Duodenal mucosa (tissue), 2 donors: ENCODE data around the gene MICAL2.

ENCODE experiments used
- H3K27ac ChIP-seq: one replicate; pipeline ENCODE4 v1.7.0; 2013; ENCODE audit warnings: low read depth, low read length
- H3K27me3 ChIP-seq, 2 donors: one replicate each; pipeline ENCODE4 v1.7.0; 2013; ENCODE audit warnings: low read length in 2 of 2, control low read depth in 1 of 2; ENCODE audit not compliant: insufficient read depth in 2 of 2, control insufficient read depth in 1 of 2
- H3K36me3 ChIP-seq, 2 donors: one replicate each; pipeline ENCODE4 v1.7.0; 2013; ENCODE audit warnings: low read length in 2 of 2, control low read depth in 1 of 2; ENCODE audit not compliant: insufficient read depth in 2 of 2, control insufficient read depth in 1 of 2
- H3K4me1 ChIP-seq, 2 donors: one replicate each; pipeline ENCODE4 v1.7.0; 2013; ENCODE audit warnings: low read length in 2 of 2, control low read depth in 1 of 2; ENCODE audit not compliant: insufficient read depth in 2 of 2, control insufficient read depth in 1 of 2
- H3K4me3 ChIP-seq, 2 donors: one replicate each; pipeline ENCODE4 v1.7.0; 2013; ENCODE audit warnings: low read length in 2 of 2, low read depth in 1 of 2
- H3K9ac ChIP-seq, 2 donors: one replicate each; pipeline ENCODE4 v1.7.0; 2013; ENCODE audit warnings: low read length in 2 of 2, low read depth in 1 of 2
- H3K9me3 ChIP-seq, 2 donors: one replicate each; pipeline ENCODE4 v1.7.0; 2013; ENCODE audit warnings: low read length in 2 of 2, control low read depth in 1 of 2; ENCODE audit not compliant: control insufficient read depth in 1 of 2

The MICAL2 gene

GRCh38 chr11:12110201-12110713, at the start of gene MICAL2:
TSS of gene MICAL2 (plus strand) at chr11:12110590. CDS start at chr11:12162156, 51,566 bp downstream.
- H3K4me3 ChIP-seq: peak within 1 kb of the TSS; percentile 86 to 88
- no peaks in the 10 kb centered on the region for H3K36me3 ChIP-seq
- peak within 1 kb of the TSS; percentile 68 for H3K27ac ChIP-seq
- no peaks in the 10 kb centered on the region for H3K9me3 ChIP-seq
- no peaks in the 10 kb centered on the region for H3K27me3 ChIP-seq
- peak within 1 kb of the TSS; percentile 77 to 91 for H3K9ac ChIP-seq
- peaks cover 18 to 23% of the 10 kb centered on the region in 2 donors for H3K4me1 ChIP-seq

- no peak overlapping the region for H3K9ac ChIP-seq
- H3K27me3 ChIP-seq: no peaks in the 10 kb centered on the region
- H3K4me3 ChIP-seq: no peak overlapping the region
- no peaks in the 10 kb centered on the region for H3K36me3 ChIP-seq
- no peaks in the 10 kb centered on the region for H3K9me3 ChIP-seq
- no peak overlapping the region for H3K27ac ChIP-seq
- H3K4me1 ChIP-seq: peaks cover 4 to 6% of the 10 kb centered on the region in 2 donors
Observed at GRCh38 chr11:12061851-12062560, 48.4 kb upstream of the MICAL2 start.

- Histone ChIP-seq H3K9ac (no peak overlapping the region), H3K4me1 (peaks cover 7 to 9% of the 10 kb centered on the region in 2 donors), H3K9me3 (no peaks in the 10 kb centered on the region), H3K27me3 (no peaks in the 10 kb centered on the region), H3K27ac (no peak overlapping the region), H3K4me3 (no peak overlapping the region), H3K36me3 (no peaks in the 10 kb centered on the region)
Observed at GRCh38 chr11:12063251-12063650, 47.1 kb upstream of the MICAL2 start.

GRCh38 chr11:12064136-12064953, 46.0 kb upstream of the MICAL2 start:
- Histone ChIP-seq H3K27me3 (no peaks in the 10 kb centered on the region), H3K27ac (no peak overlapping the region), H3K4me3 (no peak overlapping the region), H3K9me3 (no peaks in the 10 kb centered on the region), H3K36me3 (no peaks in the 10 kb centered on the region), H3K9ac (no peak overlapping the region), H3K4me1 (peaks cover 7 to 9% of the 10 kb centered on the region in 2 donors)

GRCh38 chr11:12064954-12065280, 45.5 kb upstream of the MICAL2 start:
- no peaks in the 10 kb centered on the region for H3K36me3 ChIP-seq
- no peak overlapping the region for H3K27ac ChIP-seq
- no peak overlapping the region for H3K9ac ChIP-seq
- H3K4me3 ChIP-seq: no peak overlapping the region
- H3K4me1 ChIP-seq: peaks cover 7 to 9% of the 10 kb centered on the region in 2 donors
- no peaks in the 10 kb centered on the region for H3K9me3 ChIP-seq
- no peaks in the 10 kb centered on the region for H3K27me3 ChIP-seq

- no peak overlapping the region for H3K9ac ChIP-seq
- no peaks in the 10 kb centered on the region for H3K27me3 ChIP-seq
- H3K4me3 ChIP-seq: no peak overlapping the region
- peaks cover 7 to 9% of the 10 kb centered on the region in 2 donors for H3K4me1 ChIP-seq
- H3K36me3 ChIP-seq: no peaks in the 10 kb centered on the region
- H3K27ac ChIP-seq: no peak overlapping the region
- H3K9me3 ChIP-seq: no peaks in the 10 kb centered on the region
Observed at GRCh38 chr11:12066056-12066798, 44.2 kb upstream of the MICAL2 start.

- Histone ChIP-seq H3K9me3 (no peaks in the 10 kb centered on the region), H3K4me3 (no peak overlapping the region), H3K36me3 (no peaks in the 10 kb centered on the region), H3K27ac (no peak overlapping the region), H3K4me1 (peaks cover 7 to 9% of the 10 kb centered on the region in 2 donors), H3K9ac (no peak overlapping the region), H3K27me3 (no peaks in the 10 kb centered on the region)
Observed at GRCh38 chr11:12066799-12067508, 43.4 kb upstream of the MICAL2 start.

- no peaks in the 10 kb centered on the region for H3K27me3 ChIP-seq
- no peaks in the 10 kb centered on the region for H3K36me3 ChIP-seq
- no peak overlapping the region for H3K27ac ChIP-seq
- no peaks in the 10 kb centered on the region for H3K9me3 ChIP-seq
- peaks cover 7 to 9% of the 10 kb centered on the region in 2 donors for H3K4me1 ChIP-seq
- H3K4me3 ChIP-seq: no peak overlapping the region
- no peak overlapping the region for H3K9ac ChIP-seq
Observed at GRCh38 chr11:12067796-12068357, 42.5 kb upstream of the MICAL2 start.

GRCh38 chr11:12069066-12069676, 41.2 kb upstream of the MICAL2 start:
- no peak overlapping the region for H3K9ac ChIP-seq
- H3K9me3 ChIP-seq: no peaks in the 10 kb centered on the region
- no peak overlapping the region for H3K27ac ChIP-seq
- no peaks in the 10 kb centered on the region for H3K27me3 ChIP-seq
- peaks cover 7 to 9% of the 10 kb centered on the region in 2 donors for H3K4me1 ChIP-seq
- no peak overlapping the region for H3K4me3 ChIP-seq
- H3K36me3 ChIP-seq: no peaks in the 10 kb centered on the region
